Activated CD4-positive, alpha-beta T cell treated with anti-CD3 and anti-CD28 coated beads for 36 hours (primary cell): Measurements from ENCODE around the gene TUBD1. TPM values are rescaled to one million over a fixed set of nuclear protein-coding genes. Genes with fewer than 3 reads are reported as not detected.
A peak's percentile ranks its signal among the peaks of the same experiment; 100 is the strongest.
"Not testable (repeated sequence)": the region's sequence is repeated elsewhere in the genome, so short reads cannot be mapped to it uniquely, and the experiment has no call there.

Source experiments
- ATAC-seq: fragments of 200-7000 bp; cut with Tn5 transposase; one replicate; pipeline ENCODE4 v1.10.0; 2021; ENCODE audit warnings: mild to moderate bottlenecking, moderate library complexity
- CTCF ChIA-PET: fragments of 350-600 bp; sonication (Branson Sonifier 250); formaldehyde crosslinking; loops from one replicate; lab custom pipeline; 2021; ENCODE audit warnings: antibody characterized with exemption; lab: Charles Lee
- POLR2A ChIA-PET: fragments of 350-600 bp; sonication (Branson Sonifier 250); formaldehyde crosslinking; loops from one replicate; lab custom pipeline; 2021; ENCODE audit warnings: antibody characterized with exemption, inconsistent platforms; lab: Charles Lee
- DNase-seq: peaks from one replicate; pipeline ENCODE4 v3.0.0-alpha.2; 2020
- H3K27ac Mint-ChIP-seq: one replicate; pipeline ENCODE4 v1.8.0; 2021; ENCODE audit warnings: mixed read lengths
- H3K27me3 Mint-ChIP-seq: one replicate; pipeline ENCODE4 v1.8.0; 2021; ENCODE audit warnings: mixed read lengths
- H3K36me3 Mint-ChIP-seq: one replicate; pipeline ENCODE4 v1.8.0; 2021; ENCODE audit warnings: low read depth, mixed read lengths
- H3K4me1 Mint-ChIP-seq: one replicate; pipeline ENCODE4 v1.8.0; 2021; ENCODE audit warnings: mixed read lengths
- H3K4me3 Mint-ChIP-seq: one replicate; pipeline ENCODE4 v1.8.0; 2021; ENCODE audit warnings: mild to moderate bottlenecking, moderate library complexity, mixed read lengths
- H3K9me3 Mint-ChIP-seq: one replicate; pipeline ENCODE4 v1.8.0; 2021; ENCODE audit warnings: low read depth, mixed read lengths
- intact Hi-C, 2 experiments: fragments of 100-400 bp; cut with DNase I in 1 of 2; cut with micrococcal nuclease in 1 of 2; formaldehyde crosslinking; loops; one replicate each; pipeline versions ENCODE4 v1.14.2 to v1.15.1; 2022 to 2024; cut with DNase I, micrococcal nuclease
- total RNA-seq, 2 experiments: library from RNA; stranded (reverse); gene quantifications; one replicate each; pipeline ENCODE4 v1.2.3, GENCODE V29; 2021

TUBD1 gene
- total RNA-seq, 2 experiments from 2014 or later, result 10.6 to 11.0 TPM

- Mint-ChIP-seq H3K9me3 (no peaks in the 10 kb centered on the region), H3K36me3 (peaks cover 8% of the 10 kb centered on the region), H3K4me1 (peaks cover 35% of the 10 kb centered on the region), H3K4me3 (no peak overlapping the region), H3K27me3 (no peaks in the 10 kb centered on the region), H3K27ac (no peak overlapping the region)
- CTCF ChIA-PET, result interaction anchor here (0.5 to 1.0 kb wide), 3 partner anchors 23 to 99 kb away, joined by 3 to 5 read pairs (median 3); no protein-coding TSS in a partner anchor
- POLR2A ChIA-PET, result interaction anchor here (0.6 to 1.8 kb wide), 4 partner anchors 25 to 108 kb away, joined by 3 to 7 read pairs (median 3); no protein-coding TSS in a partner anchor
- intact Hi-C loops, result no loop called here
- ATAC-seq, result no peak
- no peak for DNase-seq
These were observed 35.6 kb downstream of the TUBD1 start for GRCh38 chr17:59856859-59857794.

DNA sequence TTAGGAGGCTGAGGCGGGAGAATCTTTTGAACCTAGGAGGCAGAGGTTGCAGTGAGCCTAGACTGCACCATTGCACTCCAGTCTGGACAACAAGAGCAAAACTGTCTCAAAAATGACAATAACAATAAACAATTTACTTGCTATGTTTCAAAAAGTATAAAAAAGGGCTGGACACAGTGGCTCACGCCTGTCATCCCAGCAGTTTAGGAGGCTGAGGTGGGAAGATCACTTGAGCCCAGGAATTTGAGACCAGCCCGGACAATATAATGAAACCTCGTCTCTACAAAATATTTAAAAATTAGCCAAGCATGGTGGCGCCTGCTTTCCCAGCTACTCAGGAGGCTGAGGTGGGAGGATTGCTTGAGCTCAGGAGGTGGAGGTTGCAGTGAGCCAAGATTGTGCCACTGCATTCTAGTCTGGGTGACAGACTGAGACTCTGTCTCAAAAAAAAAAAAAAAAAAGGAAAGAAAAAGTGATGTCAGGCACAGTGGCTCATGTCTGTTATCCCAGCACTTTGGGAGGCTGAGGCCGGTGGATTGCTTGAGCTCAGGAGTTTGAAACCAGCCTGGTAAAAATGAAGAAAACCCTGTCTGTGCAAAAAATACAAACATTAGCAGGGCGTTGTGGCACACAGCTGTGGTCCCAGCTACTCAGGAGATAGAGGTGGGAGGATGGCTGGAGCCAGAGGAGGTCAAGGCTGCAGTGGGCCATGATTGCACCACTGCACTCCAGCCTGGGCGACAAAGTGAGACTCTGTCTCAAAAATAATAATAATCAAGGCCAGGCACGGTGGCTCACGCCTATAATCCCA is 38.6 kb downstream of the TUBD1 start:
- ATAC-seq, intact Hi-C loops, H3K36me3 Mint-ChIP-seq, H3K27me3 Mint-ChIP-seq, H3K27ac Mint-ChIP-seq, H3K4me3 Mint-ChIP-seq, DNase-seq, H3K9me3 Mint-ChIP-seq: not testable (repeated sequence)
- CTCF ChIA-PET, result interaction anchor here (1.2 kb wide), 1 partner anchor 9 kb away, joined by 4 read pairs; no protein-coding TSS in a partner anchor
- POLR2A ChIA-PET, result interaction anchor here (0.6 to 1.3 kb wide), 7 partner anchors 10 to 109 kb away, joined by 3 to 6 read pairs (median 5); no protein-coding TSS in a partner anchor
- H3K4me1 Mint-ChIP-seq, result peaks cover 44% of the 10 kb centered on the region

DNA sequence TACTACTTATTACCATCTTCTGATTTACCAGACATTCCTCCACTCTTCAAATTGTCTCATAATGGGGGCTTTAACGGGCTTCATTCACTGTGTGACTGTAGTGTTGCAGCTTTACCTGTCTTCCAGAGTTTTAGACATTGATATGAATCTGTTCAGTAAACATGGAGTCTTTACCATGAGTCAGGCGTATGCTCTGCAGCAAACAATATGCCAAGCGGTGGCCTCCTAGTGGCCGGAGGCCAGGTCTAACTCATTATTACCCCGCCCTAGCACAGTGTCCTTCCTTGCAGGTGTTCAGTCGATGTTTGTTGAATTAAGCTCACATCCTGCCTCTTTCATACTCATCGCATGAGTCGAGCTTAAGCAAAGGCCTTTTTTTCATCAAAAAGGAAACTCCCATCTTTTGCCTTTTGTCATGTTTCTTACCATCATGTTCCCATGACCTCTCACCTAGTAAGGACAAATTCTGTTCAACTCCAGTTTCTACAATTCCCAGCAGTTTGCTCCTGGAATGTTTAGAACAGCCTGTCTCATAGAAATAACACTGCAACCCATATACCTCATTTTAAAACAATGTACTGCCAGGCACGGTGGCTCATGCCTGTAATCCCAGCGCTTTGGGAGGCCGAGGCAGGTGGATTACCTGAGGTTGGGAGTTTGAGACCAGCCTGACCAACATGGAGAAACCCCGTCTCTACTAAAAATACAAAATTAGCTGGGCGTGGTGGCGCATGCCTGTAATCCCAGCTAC is 39.4 kb downstream of the TUBD1 start:
- POLR2A ChIA-PET, result interaction anchor here (0.5 to 1.3 kb wide), 8 partner anchors 10 to 109 kb away, joined by 3 to 6 read pairs (median 5); no protein-coding TSS in a partner anchor
- Mint-ChIP-seq H3K4me1 (peaks cover 48% of the 10 kb centered on the region), H3K36me3 (peaks cover 3% of the 10 kb centered on the region), H3K27ac (peak overlapping the region; percentile 64), H3K4me3 (peak overlapping the region; percentile 10), H3K27me3 (no peaks in the 10 kb centered on the region), H3K9me3 (no peaks in the 10 kb centered on the region)
- DNase-seq (peak; percentile 79), ATAC-seq (peak; percentile 90)
- CTCF ChIA-PET, result interaction anchor here (1.2 kb wide), 1 partner anchor 8 kb away, joined by 4 read pairs; no protein-coding TSS in a partner anchor
- intact Hi-C loops, result no loop called here

DNA sequence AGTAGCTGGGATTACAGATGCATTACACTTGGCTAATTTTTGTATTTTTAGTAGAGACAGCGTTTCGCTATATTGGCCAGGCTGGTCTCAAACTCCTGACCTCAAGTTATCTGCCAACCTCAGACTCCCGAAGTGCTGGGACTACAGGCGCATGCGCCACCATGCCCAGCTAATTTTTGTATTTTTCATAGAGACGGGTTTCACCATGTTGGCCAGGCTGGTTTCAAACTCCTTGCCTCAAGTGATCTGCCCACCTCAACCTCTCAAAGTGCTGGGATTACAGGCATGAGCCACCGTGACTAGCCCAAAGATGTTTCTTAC is 39.9 kb downstream of the TUBD1 start:
- ATAC-seq, H3K27me3 Mint-ChIP-seq, DNase-seq, H3K36me3 Mint-ChIP-seq, intact Hi-C loops, H3K9me3 Mint-ChIP-seq: not testable (repeated sequence)
- Mint-ChIP-seq H3K4me3 (peak overlapping the region; percentile 10), H3K27ac (peak overlapping the region; percentile 64), H3K4me1 (peaks cover 50% of the 10 kb centered on the region)
- POLR2A ChIA-PET, result interaction anchor here (0.5 to 1.3 kb wide), 5 partner anchors 15 to 101 kb away, joined by 3 to 6 read pairs (median 5); no protein-coding TSS in a partner anchor
- CTCF ChIA-PET, result interaction anchor here (1.2 to 1.5 kb wide), 2 partner anchors 7 to 16 kb away, joined by 3 to 4 read pairs; no protein-coding TSS in a partner anchor

DNA sequence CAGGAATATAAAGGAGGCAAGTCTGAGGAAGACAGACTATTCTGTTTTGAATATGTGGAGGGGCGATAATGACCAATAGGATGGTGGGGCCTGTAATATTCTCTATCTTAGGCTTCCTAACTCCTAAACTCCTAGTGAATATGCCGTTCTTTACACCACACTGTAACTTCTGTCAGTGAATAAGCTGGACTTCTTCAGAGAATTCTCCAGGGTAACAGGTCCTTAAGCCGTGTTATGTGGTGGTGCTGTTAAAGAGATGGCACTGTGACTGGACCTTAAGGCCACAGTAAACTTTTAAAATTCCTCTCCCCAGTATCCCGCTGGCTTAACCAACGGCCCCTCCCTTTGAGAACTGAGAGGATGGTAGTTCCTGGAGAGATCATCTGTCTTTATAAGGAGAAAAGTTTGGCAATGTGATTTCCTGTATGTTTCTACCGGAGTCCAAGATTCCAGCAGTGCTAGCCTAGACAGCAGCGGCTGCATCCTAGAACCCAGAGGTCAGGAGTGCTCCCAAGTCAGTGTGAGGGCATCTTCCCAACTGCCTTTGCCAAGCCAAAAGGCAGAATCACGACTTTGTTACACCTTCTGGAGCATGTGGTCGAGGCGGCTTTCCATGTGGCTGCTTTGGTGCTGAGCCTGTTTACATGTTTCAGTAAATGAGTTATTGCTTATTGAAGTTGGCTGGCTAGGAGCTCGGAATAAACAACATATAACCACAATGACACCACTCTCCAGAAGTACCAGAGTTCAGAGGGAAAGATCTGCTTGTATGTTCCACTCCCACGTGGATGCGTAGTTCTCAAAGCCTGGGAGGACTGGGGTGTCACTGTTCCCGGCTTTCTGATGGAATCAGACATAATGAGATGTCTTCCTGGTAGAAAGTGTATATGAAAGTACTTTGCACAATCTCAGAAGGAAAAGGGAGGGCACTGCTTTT is 41.0 kb downstream of the TUBD1 start:
- peaks cover 3% of the 10 kb centered on the region for H3K36me3 Mint-ChIP-seq
- intact Hi-C loops, result no loop called here
- ChIA-PET CTCF (interaction anchor here (1.1 to 1.5 kb wide), 3 partner anchors 10 to 21 kb away, joined by 3 to 5 read pairs (median 3); no protein-coding TSS in a partner anchor), POLR2A (no interaction called here)
- no peaks in the 10 kb centered on the region for H3K27me3 Mint-ChIP-seq
- ATAC-seq, result no peak
- no peak overlapping the region for H3K4me3 Mint-ChIP-seq
- peaks cover 54% of the 10 kb centered on the region for H3K4me1 Mint-ChIP-seq
- H3K27ac Mint-ChIP-seq, result no peak overlapping the region
- no peak for DNase-seq
- H3K9me3 Mint-ChIP-seq, result no peaks in the 10 kb centered on the region

DNA sequence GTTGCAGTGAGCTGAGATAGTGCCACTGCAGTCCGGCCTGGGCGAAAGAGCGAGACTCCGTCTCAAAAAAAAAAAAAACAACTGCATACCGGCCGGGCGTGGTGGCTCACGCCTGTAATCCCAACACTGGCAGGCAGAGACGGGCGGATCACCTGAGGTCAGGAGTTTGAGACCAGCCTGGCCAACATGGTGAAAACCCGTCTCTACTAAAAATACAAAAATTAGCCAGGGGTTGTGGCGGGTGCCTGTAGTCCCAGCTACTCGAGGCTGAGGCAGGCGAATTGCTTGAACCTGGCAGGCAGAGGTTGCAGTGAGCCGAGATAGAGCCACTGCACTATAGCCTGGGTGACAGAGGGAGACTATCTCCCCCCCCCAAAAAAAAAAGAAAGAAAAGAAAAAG is 42.4 kb downstream of the TUBD1 start:
- H3K27ac Mint-ChIP-seq, ATAC-seq, intact Hi-C loops, DNase-seq, H3K36me3 Mint-ChIP-seq, H3K4me3 Mint-ChIP-seq, H3K27me3 Mint-ChIP-seq, H3K9me3 Mint-ChIP-seq: not testable (repeated sequence)
- peaks cover 64% of the 10 kb centered on the region for H3K4me1 Mint-ChIP-seq
- POLR2A ChIA-PET, result interaction anchor here (0.6 to 1.3 kb wide), 3 partner anchors 10 to 1134 kb away, joined by 3 to 4 read pairs (median 3); no protein-coding TSS in a partner anchor
- CTCF ChIA-PET, result interaction anchor here (0.6 to 6.5 kb wide), 6 partner anchors 9 to 188 kb away, joined by 3 to 73 read pairs (median 3); no protein-coding TSS in a partner anchor

DNA sequence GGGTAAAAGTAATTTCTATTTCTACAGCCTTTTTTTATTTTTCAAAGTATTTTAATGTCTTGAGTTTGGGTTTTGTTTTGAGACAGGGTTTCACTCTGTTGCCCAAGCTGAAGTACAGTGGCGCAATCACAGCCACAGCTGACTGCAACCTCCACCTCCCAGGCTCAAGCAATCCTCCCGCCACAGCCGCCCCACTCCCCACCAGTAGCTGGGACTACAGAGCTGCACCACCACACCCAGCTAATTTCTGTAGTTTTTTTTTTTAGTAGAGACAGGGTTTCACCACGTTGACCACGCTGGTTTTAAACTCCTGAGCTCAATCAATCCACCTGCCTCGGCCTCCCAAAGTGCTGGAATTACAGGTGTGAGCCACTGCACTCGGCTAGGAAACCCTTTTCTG is 44.0 kb downstream of the TUBD1 start:
- Mint-ChIP-seq H3K4me1 (peaks cover 78% of the 10 kb centered on the region), H3K4me3 (peak overlapping the region; percentile 46), H3K27me3 (no peaks in the 10 kb centered on the region), H3K27ac (peak overlapping the region; percentile 82), H3K36me3 (peaks cover 7% of the 10 kb centered on the region), H3K9me3 (no peaks in the 10 kb centered on the region)
- ATAC-seq (peak; percentile 14), DNase-seq (peak; percentile 82)
- ChIA-PET POLR2A (interaction anchor here (0.7 to 4.4 kb wide), 7 partner anchors 8 to 107 kb away, joined by 3 to 39 read pairs (median 5); no protein-coding TSS in a partner anchor), CTCF (interaction anchor here (0.6 to 6.5 kb wide), 7 partner anchors 10 to 100 kb away, joined by 3 to 73 read pairs (median 3); no protein-coding TSS in a partner anchor)
- intact Hi-C loops, result loop anchor here in 1 of 2 experiments (5.0 to 10.0 kb wide), 3 partner anchors 44 to 186 kb away; partner anchors contain the start of genes PTRH2, RPS6KB1, TUBD1 and VMP1

GRCh38 chr17:59848385-59848668 is 44.4 kb downstream of the TUBD1 start:
- intact Hi-C loops, result loop anchor here in 1 of 2 experiments (5.0 to 10.0 kb wide), 3 partner anchors 44 to 186 kb away; partner anchors contain the start of genes PTRH2, RPS6KB1, TUBD1 and VMP1
- ATAC-seq (no peak), DNase-seq (no peak)
- ChIA-PET POLR2A (interaction anchor here (0.7 to 4.4 kb wide), 6 partner anchors 9 to 62 kb away, joined by 3 to 39 read pairs (median 4); no protein-coding TSS in a partner anchor), CTCF (interaction anchor here (1.0 to 6.5 kb wide), 6 partner anchors 11 to 100 kb away, joined by 3 to 73 read pairs (median 4); no protein-coding TSS in a partner anchor)
- Mint-ChIP-seq H3K4me1 (peaks cover 78% of the 10 kb centered on the region), H3K27me3 (no peaks in the 10 kb centered on the region), H3K36me3 (peaks cover 10% of the 10 kb centered on the region), H3K27ac (no peak overlapping the region), H3K9me3 (no peaks in the 10 kb centered on the region), H3K4me3 (no peak overlapping the region)
